ENCODE data around the gene TIE1.
A peak's percentile ranks its signal among the peaks of the same experiment; 100 is the strongest.

TIE1 gene

GRCh38 chr1:43292679-43293078 lies 8.1 kb upstream of the TIE1 start:
- DNase-seq: no peak

GRCh38 chr1:43293176-43293575 lies 7.6 kb upstream of the TIE1 start:
- DNase-seq: no peak

GRCh38 chr1:43293896-43294760 lies 6.7 kb upstream of the TIE1 start:
- DNase-seq: peak in 39 of 58 donors; percentile 9 to 87 (median 49)

- peak in 1 of 58 donors; percentile 51 for DNase-seq
These were observed 6.0 kb upstream of the TIE1 start for GRCh38 chr1:43294761-43295160.

- DNase-seq: no peak
These were observed 4.6 kb upstream of the TIE1 start for GRCh38 chr1:43296207-43296606.

- DNase-seq: no peak
These were observed 2.7 kb upstream of the TIE1 start for GRCh38 chr1:43298055-43298454.

- DNase-seq: no peak
These were observed 1.7 kb upstream of the TIE1 start for GRCh38 chr1:43299101-43299500.

GRCh38 chr1:43302201-43302600 lies 1.4 kb downstream of the TIE1 start:
- peak in 3 of 58 donors; percentile 25 to 28 (median 27) for DNase-seq

- no peak for DNase-seq
These were observed 2.1 kb downstream of the TIE1 start for GRCh38 chr1:43302721-43303470.

- no peak for DNase-seq
These were observed 2.9 kb downstream of the TIE1 start for GRCh38 chr1:43303471-43304313.

- no peak for DNase-seq
These were observed 3.5 kb downstream of the TIE1 start for GRCh38 chr1:43304314-43304681.

- no peak for DNase-seq
These were observed 4.1 kb downstream of the TIE1 start for GRCh38 chr1:43304771-43305300.

GRCh38 chr1:43305461-43305860 lies 4.7 kb downstream of the TIE1 start:
- DNase-seq: no peak

- no peak for DNase-seq
These were observed 5.3 kb downstream of the TIE1 start for GRCh38 chr1:43305926-43306687.

GRCh38 chr1:43306688-43307457 lies 6.1 kb downstream of the TIE1 start:
- DNase-seq: no peak

GRCh38 chr1:43307458-43308158 lies 6.8 kb downstream of the TIE1 start:
- no peak for DNase-seq

- no peak for DNase-seq
These were observed 8.0 kb downstream of the TIE1 start for GRCh38 chr1:43308635-43309404.

- DNase-seq: no peak
These were observed 8.7 kb downstream of the TIE1 start for GRCh38 chr1:43309405-43310025.

Data from anterior cingulate cortex (tissue), 58 donors.